SK-N-DZ (cell line): ENCODE results near the gene ISG20. TPM values are rescaled to one million over a fixed set of nuclear protein-coding genes. Genes with fewer than 3 reads are reported as not detected.

ENCODE experiments used
- DNase-seq: peaks from one replicate; pipeline ENCODE4 v3.0.0-alpha.2; 2015; ENCODE audit warnings: low spot score
- polyA plus RNA-seq, 2 experiments: library from polyadenylated mRNA; depleted of rRNA; stranded (reverse); fragments of >200 nt; gene quantifications; 2 replicates each; pipeline ENCODE4 v1.2.3, GENCODE V29; 2014

ISG20 gene
- 2.3 and 3.0 TPM in 2 replicates for polyA plus RNA-seq (2014; cell fraction: cytosol; rRNA removed)
- 1.5 and 5.3 TPM in 2 replicates for polyA plus RNA-seq (2014; cell fraction: nucleus; rRNA removed)

DNA sequence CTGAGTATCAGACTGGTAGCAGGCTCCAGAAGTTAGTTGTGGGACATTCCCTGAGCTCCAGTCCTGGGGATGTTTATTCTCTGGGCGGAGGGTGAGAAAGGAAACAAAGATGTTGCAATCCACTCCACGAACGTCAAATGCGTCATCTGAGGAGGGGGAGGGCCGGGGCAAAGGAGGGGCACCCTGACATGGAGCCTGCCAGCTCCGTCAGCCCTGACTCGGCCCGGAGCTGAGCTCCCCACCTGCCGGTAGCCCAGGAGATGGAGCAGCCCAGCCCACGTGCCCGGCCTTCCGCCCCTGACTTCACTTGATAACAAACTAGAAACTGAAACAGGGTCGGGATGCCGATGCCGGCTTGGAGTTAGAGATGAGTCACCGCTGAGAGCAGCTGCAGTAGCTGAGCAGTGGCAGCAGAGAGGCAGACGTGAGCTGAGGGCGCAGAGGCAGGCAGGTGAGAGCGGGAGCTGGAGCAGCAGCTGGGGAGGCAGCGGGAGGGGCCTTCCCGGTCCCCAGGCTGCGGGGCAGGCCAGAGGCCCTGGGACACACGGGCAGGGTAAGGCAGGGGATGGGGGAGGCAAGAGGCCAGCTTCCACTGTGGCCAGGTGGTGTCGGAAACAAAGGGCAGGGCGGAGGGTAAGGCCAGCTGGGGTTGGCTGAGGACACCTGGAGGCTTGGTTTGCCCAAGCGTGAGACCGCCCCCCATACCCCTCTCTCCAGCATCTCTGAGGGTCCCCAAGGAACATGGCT is at the start of gene ISG20:
Gene ISG20, plus strand, starts transcription at position 391 of the 747 bp plus-strand sequence. Its CDS starts 351 bp downstream, at position 742.
- peak; percentile 77 for DNase-seq

DNA sequence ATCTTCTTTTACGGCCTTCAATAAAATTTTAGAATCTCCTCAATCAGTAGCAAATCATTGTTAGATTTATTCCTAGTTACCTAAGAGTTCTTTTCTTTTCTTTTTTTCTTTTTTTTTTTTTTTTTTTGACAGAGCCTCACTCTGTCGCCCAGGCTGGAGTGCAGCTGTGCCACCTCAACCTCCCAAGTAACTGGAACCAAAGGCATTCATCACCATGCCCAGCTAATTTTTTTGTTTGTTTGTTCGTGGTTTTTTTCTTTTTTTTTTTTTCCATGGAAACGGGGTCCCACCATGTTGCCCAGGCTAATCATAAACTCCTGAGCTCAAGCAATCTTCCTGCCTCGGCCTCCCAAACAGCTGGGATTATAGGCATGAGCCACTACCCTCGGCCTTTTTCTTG is 48.1 kb upstream of the ISG20 start:
- no peak for DNase-seq

DNA sequence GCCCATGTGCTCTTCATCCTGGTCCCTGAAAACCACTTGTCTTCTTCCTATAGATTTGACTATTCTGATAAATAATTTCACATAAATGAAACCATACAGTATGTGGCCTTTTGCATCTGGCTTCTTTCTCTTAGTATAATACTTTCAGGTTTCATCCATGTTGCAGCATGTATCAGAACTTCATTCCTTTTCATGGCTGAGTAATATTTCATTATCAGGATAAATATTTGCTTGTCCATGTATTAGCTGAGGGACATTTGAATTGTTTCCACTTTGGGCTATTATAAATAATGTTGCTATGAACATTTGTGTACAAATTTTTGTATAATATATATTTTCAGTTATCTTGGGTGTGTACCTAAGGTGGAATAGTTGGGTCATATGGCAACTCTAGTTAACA is 47.4 kb upstream of the ISG20 start:
- no peak for DNase-seq

DNA sequence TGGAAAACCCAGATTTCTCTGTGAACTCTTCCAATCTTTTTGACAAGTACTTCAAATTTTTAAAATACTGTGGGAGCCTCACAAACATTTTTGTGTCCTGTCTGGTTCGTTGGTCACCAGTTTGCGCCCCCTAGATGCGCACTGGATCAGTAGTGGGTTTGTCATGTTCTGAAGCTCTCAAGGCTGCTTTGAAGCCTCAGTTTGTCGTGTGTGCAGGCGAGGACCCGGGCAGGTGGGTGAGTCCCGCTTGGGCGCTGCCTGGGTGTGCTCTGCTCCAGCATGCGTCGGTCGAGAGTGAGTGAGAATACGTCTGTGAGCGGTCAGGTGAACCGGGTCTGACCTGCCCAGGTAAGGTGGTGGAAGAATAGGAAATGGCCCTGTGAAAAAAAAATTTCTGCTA is 34.9 kb upstream of the ISG20 start:
- DNase-seq: peak; percentile 66

DNA sequence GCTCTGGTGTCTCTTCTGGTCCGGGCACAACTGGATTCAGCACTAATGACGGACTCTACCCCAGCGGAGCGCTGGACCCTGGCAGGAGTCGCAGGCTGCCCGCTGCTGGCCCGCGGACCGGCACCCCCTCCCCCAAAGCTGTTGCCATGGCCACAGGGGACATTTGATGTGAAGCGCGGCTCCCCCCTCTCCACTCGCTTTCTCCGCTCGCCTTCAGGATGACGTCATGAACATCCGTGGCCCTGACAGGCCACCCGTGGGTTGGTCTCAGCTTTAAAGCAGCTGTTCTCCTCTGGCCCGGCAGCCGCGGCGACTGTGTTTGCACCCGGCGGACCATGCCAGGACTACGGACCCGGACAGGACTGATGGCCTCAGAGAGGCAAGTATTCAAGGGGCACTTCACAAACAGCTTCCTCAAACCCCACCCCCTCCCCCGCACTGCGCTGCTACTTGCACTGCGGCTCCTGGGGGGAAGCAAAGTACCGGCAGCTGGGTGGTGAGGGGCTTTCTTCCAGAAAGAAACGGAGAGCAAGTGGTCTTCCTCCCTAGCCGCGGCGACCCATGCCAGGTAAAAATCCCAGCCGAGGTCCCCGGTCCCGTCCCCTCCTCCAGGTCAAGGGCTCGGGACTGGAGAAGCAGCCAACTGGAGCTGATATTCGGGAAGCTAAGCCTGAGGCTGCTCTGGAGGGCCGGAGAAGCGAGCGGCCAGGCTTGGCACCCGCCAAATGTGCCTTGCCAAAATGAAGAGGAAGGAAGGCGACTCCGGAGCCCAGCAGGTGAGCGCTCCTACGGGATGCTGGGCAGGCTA is 34.2 kb upstream of the ISG20 start:
- DNase-seq: peak; percentile 84

DNA sequence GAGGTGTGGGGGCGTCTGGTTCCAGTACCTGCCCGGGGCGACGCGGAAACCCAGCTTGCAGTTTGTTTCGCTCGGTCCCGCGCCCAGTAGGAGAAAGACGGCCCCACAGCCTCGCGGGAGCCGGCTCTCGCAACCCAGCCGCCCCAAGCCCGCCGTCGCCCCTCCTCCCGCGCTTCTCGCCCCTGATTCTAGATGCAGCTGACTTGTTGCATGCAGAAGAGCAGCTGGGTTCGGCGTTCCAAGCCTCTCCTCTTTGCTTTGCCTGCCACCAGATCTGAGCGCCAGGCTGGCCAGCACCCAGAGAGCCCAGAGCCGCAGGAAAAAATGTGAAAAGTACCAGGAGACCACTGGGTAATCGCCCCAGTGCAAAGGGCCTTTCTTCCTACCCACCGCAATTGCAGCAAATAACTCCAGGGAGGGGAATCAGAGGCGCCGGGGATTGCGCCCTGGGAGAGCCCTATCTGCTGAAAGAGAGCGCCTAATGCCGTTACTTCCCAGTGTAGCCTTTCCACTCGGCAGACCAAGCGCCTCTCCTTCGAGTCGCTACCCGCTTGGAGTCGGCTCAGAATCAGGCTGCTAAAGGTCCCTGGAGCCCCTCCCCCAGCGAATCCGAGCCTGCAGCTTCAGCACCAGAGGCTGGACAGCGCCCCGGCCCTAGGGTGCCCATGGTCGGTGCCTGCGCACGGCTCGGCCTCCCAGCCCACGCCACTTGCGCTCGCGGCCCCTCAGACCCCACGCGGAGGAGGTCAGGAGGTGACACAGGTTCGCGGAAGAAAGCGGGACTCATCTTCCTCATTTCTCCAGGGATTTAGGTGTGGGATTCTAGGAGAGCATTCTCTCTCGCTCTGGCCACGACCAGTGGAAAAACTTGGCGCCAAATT is 33.4 kb upstream of the ISG20 start:
- DNase-seq: peak; percentile 78

DNA sequence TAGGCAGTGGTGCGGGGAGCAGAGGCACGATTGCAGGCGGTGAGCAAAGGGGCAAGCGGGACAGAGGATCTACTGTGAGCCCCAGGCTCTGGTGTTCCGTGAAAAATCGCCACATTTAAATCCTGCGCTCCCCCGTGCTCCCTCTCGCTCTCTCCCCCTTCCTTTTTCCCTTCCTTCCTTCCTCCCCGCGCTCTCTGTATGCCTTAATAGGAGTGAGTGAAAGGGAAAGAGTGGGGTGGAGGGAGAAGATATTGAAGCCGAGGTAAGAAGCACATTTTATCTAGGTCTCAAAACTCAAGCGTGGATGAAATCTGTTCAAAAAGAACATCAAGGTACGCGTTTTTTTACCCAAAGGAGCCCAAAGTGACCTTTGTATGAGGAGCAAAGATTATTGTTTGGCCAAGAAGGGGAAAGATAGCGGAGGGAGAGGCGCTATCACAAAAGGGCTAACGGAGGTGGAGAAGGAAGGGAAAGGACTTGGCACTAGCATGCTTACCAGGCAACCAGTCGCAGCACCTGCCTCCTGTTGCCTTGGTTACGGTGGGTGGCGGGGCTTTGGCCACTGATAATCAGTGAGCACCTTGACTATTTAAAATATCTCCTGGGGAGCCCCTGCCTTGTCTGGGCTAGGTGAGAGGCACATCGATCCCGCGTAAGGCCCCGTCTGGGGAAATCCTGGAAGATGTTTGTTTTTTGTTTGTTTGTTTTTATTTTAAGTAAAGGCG is 32.6 kb upstream of the ISG20 start:
- no peak for DNase-seq

DNA sequence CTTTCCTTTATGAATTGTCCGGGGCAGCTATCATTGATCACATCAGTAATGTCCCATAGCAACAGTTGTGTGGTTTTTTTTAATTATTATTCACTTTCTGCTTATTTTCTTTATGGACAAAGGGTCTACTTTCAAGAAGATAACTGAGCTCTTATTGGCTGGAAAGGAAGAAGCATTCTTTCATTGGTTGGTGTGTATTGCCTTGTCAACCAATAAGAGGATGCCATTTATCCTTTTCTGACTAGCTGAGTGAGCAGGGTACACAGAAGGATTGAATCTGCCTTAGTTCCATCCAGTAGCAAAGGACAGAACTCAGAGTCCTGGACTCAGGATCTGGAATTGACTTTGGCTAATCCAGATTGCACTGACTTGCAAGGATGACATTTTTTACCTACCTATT is 30.9 kb upstream of the ISG20 start:
- peak; percentile 60 for DNase-seq

DNA sequence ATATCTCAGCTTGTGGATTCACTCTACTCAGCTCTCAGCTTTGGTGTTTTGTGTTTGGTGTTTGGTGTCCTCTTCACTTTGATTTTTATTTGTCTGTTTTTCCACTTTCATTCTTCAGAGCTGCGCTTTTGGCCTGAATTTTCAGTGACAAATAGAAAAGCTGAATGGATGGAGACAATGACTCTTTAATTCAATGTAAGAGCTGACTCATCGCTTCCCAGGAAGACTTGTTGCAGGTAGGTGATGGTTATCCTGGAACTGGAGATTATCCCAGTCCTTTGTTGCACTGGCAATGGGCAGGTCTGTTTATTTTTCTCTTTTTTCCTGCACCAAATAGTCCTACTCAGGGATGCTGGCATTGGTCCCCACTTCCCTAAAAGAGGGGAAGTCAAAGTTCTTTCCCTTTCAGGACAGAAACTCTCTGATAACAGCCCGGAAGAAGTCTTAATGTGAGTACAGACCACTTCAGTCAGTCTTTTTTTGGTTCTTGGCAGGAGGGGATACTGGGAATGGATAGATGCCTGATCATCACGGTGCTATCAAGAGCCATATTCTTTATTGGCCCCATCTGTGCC is 30.1 kb upstream of the ISG20 start:
- no peak for DNase-seq

DNA sequence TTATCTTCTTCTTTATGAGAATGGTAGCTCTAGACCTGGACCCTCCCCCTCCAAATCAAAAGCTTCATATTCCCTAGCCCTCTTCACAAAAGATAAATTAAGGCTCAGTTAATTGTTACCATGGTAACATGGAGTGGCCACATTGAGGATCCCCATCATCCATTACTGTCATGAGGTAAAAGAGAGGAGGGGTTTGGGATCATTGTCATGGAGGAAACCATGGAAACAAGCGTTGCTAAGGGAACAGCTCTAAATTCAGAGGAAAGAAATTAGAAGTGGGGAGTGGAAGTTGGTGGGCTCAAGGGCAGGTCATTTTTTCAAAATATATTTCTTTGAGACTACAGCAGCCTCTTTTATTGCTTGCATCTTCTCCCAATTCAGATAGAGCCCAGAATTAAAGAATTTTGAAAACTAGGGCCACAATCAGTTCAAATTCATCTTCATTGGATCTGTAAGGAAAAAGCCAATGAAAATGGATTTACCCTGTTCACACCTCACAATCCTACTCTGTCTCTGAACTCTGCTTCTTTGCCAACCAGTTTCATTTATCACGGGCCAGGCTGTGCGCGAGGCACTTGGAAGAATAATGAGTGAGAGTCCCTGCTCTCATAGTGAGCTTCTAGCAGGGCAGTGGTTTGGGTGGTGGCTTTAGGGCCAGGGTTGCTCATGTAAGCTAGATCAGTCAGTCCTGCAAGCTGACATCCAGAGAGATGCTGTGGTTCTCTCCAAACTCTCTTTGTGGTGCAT is 29.3 kb upstream of the ISG20 start:
- DNase-seq: peak; percentile 51

DNA sequence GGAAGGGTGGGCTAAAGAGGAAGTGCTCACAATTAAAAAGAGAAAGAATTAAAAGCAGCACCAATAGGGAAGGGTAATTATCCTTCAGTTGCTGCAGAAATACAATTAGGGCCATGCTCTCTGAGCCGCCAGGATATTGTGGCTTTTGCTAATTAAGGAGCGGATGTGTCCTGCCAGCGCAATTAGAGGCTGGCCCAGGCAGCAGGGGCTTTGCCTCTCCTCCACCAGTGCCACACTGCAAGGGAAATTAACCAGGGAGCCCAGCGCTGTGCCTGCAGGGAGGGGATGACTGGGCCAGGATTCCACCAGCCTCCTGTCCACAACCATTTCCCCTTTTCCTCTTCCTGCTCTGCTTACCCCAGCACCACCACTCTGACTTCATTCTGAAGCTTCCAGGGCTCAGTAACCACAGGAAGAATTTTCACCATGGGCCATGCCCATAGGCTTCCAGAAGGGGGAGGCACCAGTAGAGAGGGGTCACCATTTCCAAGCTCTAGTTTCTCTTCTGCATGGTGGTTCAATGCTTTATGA is 28.1 kb upstream of the ISG20 start:
- DNase-seq: peak; percentile 22

DNA sequence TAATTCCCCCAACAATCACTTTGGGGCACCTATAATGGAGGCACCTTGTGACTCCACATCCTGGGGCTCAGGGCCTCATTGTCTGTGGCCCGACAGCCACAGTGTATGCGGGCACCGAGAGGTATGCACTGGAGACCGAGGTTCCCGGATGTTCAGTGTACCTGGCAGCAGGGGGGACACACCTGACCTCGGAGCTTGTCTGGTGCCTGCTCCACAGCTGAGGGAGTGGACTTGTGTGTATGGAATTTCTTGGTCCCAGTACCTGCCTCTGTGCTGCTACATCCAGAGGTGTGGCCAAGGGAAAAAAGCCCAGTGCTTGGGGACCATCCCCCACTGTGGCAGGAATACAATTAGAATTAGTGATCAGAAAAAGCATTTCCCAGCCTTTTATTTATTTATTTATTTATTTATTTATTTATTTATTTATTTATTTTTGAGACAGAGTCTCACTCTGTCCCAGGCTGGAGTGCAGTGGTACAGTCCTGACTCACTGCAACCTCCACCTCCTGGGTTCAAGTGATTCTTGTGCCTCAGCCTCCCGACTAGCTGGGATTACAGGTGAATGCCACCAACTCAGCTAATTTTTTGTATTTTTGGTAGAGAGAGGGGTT is 26.5 kb upstream of the ISG20 start:
- DNase-seq: no peak

DNA sequence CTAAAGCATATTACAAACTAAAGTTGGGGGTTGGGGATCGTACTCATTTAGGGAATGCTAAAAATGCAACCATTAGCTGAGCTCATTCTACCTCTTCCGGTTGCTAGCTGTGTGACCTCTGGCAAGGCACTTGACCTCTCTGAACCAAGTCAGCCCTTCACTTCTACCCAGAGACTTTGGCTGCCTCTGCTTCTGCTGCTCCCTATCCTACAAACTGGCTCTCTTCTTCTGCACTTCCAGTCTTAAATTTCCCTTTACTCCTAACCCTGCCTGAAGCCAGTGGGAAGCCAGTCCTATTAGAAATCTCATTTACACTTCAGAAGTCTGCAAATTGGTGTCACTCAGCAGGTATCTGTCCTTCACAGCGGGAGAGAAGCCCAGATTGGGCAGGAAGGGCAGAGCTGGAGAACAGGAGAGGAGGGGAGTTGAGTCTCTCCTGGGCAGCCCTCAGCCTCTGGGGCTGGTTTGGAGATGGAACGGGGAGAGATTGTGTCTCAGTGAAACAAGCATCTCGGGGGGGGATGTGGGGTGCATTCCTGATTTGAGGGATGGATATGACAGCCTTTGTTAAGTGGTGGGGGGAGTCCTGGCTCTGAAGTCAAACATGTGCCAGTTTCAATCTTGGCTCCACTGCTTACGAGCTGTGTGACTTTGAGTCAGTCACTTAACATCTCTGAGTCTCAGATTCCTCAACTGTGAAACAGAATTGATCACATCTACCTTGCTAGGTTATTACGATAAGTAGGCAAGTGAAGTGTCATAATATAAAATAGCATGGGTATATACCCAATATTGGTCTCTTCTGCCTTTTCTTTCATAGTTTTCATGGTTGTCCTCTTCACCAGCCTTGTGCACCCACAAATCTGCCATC is 25.5 kb upstream of the ISG20 start:
- DNase-seq: no peak

DNA sequence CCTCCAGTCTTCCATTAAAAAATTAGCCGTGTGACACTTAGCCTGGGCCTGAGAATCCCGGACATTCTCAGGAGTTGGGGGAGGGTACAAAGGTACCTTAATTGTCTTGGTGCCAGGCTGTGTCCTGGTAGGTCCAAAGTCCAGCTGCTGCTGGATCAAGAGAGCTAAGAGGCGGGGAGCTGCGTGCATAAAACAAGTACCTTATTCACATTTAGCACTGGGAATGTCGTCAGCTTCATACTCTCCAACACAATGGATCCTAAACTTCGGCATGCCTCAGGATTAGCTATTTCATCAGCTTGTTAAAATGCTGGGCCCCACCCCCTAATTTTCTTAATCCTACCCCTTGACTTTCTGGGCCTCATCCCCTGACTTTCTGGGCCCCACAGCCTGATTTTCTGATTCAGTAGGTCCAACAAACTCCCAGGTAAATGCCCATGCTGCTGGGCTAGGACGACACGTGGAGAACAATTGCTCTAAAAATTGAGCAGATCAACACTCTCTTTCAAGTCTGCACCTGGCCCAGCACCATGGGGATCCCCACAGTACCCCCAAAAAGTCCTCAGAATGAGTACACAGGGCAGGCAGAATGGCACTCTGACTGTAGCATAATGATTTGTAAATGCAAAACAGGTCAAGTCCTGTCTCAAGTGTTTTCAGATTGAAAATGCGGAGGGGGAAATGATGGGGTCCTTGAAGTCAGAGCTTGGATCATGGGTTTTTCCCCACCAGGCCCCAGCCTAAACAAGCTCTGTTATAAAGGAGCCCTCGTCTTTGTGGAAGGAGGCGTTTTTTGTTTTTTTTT is 23.3 kb upstream of the ISG20 start:
- no peak for DNase-seq

DNA sequence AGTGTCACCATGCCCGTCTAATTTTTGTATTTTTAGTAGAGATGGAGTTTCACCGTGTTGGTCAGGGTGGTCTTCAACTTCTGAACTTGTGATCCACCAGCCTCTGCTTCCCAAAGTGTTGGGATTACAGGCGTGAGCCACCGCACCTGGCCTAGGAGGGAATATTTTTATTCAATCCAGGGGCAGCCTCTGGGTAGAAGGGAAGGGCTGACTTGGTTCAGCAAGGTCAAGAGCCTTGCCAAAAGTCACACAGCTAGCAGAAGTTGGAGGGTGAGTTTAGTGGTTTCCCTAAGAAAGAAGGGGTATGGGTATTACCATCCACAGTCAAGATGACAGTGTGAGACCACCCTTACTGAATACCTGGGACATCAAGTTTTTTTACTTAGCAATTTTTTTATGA is 22.6 kb upstream of the ISG20 start:
- no peak for DNase-seq

DNA sequence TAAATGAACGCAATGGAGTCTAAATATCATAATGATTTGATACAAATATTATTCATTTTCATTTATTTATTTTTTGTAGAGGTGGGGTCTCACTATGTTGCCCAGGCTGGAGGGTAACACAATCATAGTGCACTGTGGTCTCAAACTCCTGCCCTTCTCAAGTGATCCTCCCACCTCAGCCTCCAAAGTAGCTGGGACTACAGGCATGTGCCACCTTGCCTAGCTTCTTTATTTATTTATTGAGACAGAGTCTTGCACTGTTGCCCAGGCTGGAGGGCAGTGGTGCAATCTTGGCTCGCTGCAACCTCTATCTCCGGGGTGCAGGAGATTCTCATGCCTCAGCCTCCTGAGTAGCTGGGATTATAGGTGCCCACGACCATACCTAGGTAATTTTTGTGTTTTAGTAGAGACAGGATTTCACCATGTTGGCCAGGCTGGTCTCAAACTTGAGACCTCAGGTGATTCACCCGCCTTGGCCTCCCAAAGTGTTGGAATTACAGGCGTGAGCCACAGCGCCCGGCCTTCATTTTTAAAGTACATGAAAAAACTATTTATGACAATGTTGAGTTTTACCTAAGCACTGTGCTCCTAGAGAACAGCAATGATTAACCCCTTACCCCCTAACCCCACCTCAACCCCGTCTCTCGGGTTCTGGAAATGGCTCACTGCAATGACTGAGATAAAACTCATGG is 21.6 kb upstream of the ISG20 start:
- no peak for DNase-seq

DNA sequence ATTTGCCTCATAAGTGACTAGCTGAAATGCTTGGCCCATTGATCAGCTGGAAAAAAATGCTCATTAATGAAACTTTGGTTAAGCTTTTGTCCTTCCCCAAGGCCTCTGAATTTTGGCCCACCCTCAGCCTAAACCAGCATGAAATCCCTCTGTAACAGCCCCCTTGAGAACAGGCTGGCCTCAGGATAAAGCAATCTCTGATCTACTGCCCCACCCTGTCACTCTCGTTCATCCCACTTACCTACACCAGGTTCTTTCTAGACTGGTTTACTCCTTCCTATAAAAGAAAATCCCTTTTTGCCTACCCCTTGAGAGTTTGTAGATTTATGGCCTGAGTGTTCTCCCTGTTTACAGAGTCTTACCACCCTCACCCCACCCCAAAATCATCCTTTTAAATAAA is 21.0 kb upstream of the ISG20 start:
- DNase-seq: no peak
